ENCODE results near the gene SCUBE3.

GRCh38 chr6:35195120-35195780 lies 18.5 kb upstream of the SCUBE3 start:
- TF ChIP-seq, protein P1, sequence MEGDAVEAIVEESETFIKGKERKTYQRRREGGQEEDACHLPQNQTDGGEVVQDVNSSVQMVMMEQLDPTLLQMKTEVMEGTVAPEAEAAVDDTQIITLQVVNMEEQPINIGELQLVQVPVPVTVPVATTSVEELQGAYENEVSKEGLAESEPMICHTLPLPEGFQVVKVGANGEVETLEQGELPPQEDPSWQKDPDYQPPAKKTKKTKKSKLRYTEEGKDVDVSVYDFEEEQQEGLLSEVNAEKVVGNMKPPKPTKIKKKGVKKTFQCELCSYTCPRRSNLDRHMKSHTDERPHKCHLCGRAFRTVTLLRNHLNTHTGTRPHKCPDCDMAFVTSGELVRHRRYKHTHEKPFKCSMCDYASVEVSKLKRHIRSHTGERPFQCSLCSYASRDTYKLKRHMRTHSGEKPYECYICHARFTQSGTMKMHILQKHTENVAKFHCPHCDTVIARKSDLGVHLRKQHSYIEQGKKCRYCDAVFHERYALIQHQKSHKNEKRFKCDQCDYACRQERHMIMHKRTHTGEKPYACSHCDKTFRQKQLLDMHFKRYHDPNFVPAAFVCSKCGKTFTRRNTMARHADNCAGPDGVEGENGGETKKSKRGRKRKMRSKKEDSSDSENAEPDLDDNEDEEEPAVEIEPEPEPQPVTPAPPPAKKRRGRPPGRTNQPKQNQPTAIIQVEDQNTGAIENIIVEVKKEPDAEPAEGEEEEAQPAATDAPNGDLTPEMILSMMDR (conservative IDR thresholded peaks at IDR 0.05): no peak
- no peak for TF ChIP-seq EZH2 (IDR thresholded peaks at IDR 0.05; ENCODE audit: low read depth)
